HG03159 (cell line): ENCODE measurements around the gene ARHGEF10L.

Experiments
- ATAC-seq: cut with Tn5 transposase; IDR thresholded peaks from one replicate; pipeline ENCODE4 v1.9.1; 2021; ENCODE audit warnings: mild to moderate bottlenecking, moderate library complexity; ENCODE audit not compliant: unreplicated experiment

ARHGEF10L gene

GRCh38 chr1:17696417-17697301, 157.2 kb downstream of the ARHGEF10L start:
- no peak for ATAC-seq

- ATAC-seq: no peak
Observed at GRCh38 chr1:17697458-17697857, 158.0 kb downstream of the ARHGEF10L start.

- no peak for ATAC-seq
Observed at GRCh38 chr1:17699581-17699980, 160.1 kb downstream of the ARHGEF10L start.

- no peak for ATAC-seq
Observed at GRCh38 chr1:17700945-17701810, 161.7 kb downstream of the ARHGEF10L start.

GRCh38 chr1:17704176-17704575, 164.7 kb downstream of the ARHGEF10L start:
- ATAC-seq: no peak

GRCh38 chr1:17706445-17706844, 166.9 kb downstream of the ARHGEF10L start:
- ATAC-seq: no peak

GRCh38 chr1:17709981-17710380, 170.5 kb downstream of the ARHGEF10L start:
- no peak for ATAC-seq

GRCh38 chr1:17710889-17711576, 171.5 kb downstream of the ARHGEF10L start:
- no peak for ATAC-seq

- no peak for ATAC-seq
Observed at GRCh38 chr1:17711577-17711910, 172.0 kb downstream of the ARHGEF10L start.

GRCh38 chr1:17711941-17712340, 172.4 kb downstream of the ARHGEF10L start:
- ATAC-seq: no peak

GRCh38 chr1:17713993-17714392, 174.5 kb downstream of the ARHGEF10L start:
- ATAC-seq: no peak

GRCh38 chr1:17717594-17718535, 178.4 kb downstream of the ARHGEF10L start:
- no peak for ATAC-seq

GRCh38 chr1:17719874-17720273, 180.4 kb downstream of the ARHGEF10L start:
- no peak for ATAC-seq

GRCh38 chr1:17721444-17721843, 181.9 kb downstream of the ARHGEF10L start:
- no peak for ATAC-seq

- ATAC-seq: no peak
Observed at GRCh38 chr1:17723684-17724083, 184.2 kb downstream of the ARHGEF10L start.

- no peak for ATAC-seq
Observed at GRCh38 chr1:17724150-17724549, 184.7 kb downstream of the ARHGEF10L start.

- ATAC-seq: no peak
Observed at GRCh38 chr1:17725084-17725719, 185.7 kb downstream of the ARHGEF10L start.

- no peak for ATAC-seq
Observed at GRCh38 chr1:17725811-17726582, 186.5 kb downstream of the ARHGEF10L start.

GRCh38 chr1:17728123-17728712, 188.7 kb downstream of the ARHGEF10L start:
- ATAC-seq: no peak
